Measurements from ENCODE around the gene RASSF4.
A peak's percentile ranks its signal among the peaks of the same experiment; 100 is the strongest.

RASSF4 gene

GRCh38 chr10:44949915-44950314, 9.7 kb upstream of the RASSF4 start:
- TF ChIP-seq, protein P1, sequence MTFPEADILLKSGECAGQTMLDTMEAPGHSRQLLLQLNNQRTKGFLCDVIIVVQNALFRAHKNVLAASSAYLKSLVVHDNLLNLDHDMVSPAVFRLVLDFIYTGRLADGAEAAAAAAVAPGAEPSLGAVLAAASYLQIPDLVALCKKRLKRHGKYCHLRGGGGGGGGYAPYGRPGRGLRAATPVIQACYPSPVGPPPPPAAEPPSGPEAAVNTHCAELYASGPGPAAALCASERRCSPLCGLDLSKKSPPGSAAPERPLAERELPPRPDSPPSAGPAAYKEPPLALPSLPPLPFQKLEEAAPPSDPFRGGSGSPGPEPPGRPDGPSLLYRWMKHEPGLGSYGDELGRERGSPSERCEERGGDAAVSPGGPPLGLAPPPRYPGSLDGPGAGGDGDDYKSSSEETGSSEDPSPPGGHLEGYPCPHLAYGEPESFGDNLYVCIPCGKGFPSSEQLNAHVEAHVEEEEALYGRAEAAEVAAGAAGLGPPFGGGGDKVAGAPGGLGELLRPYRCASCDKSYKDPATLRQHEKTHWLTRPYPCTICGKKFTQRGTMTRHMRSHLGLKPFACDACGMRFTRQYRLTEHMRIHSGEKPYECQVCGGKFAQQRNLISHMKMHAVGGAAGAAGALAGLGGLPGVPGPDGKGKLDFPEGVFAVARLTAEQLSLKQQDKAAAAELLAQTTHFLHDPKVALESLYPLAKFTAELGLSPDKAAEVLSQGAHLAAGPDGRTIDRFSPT (tag by site-specific recombination; IDR thresholded peaks at IDR 0.05), result no peak
- TF ChIP-seq ZIC2 (tag by site-specific recombination; IDR thresholded peaks at IDR 0.05) (peak; percentile 64), ZNF600 (tag by site-specific recombination; IDR thresholded peaks at IDR 0.05) (0 out of 2 replicates have a peak, but pooled peaks have one; percentile 17), GLIS1 (tag by site-specific recombination; IDR thresholded peaks at IDR 0.05) (peak; percentile 90), ZNF692 (tag by site-specific recombination; IDR thresholded peaks at IDR 0.05) (peak; percentile 94), ZBTB17 (tag by site-specific recombination; IDR thresholded peaks at IDR 0.05) (no peak), ZNF174 (tag by site-specific recombination; IDR thresholded peaks at IDR 0.05) (no peak), ZFP69B (tag by site-specific recombination; IDR thresholded peaks at IDR 0.05) (peak; percentile 72; the same call in 1 of the 2 replicates)
- Histone ChIP-seq H3K9me3 (ENCODE audit: control insufficient read depth, insufficient read depth, low read depth, low read length) (no peaks in the 10 kb centered on the region), H3K4me3 (ENCODE audit: low read depth, low read length) (no peak overlapping the region), H3K4me1 (ENCODE audit: control insufficient read depth, insufficient read depth, low read length) (peaks cover 3% of the 10 kb centered on the region), H3K27ac (ENCODE audit: extremely low read depth, low read depth, low read length) (no peak overlapping the region), H3K36me3 (ENCODE audit: control insufficient read depth in 2 of 2, insufficient read depth in 1 of 2, low read length in 2 of 2) (no peaks in the 10 kb centered on the region)
- CTCF ChIA-PET, result no interaction called here
- POLR2A ChIA-PET, result interaction anchor here (1.3 kb wide), 1 partner anchor 9 kb away, joined by 4 read pairs; the partner anchor contains the start of gene RASSF4

GRCh38 chr10:44950326-44951225, 9.0 kb upstream of the RASSF4 start:
- ChIA-PET CTCF (no interaction called here), POLR2A (interaction anchor here (1.3 kb wide), 1 partner anchor 9 kb away, joined by 4 read pairs; the partner anchor contains the start of gene RASSF4)
- no peak for TF ChIP-seq MYNN (tag by site-specific recombination; IDR thresholded peaks at IDR 0.05; ENCODE audit: borderline replicate concordance)
- peak; percentile 60 for TF ChIP-seq GLIS1 (tag by site-specific recombination; IDR thresholded peaks at IDR 0.05)
- no peak for TF ChIP-seq ZNF585B (tag by site-specific recombination; IDR thresholded peaks at IDR 0.05)

DNA sequence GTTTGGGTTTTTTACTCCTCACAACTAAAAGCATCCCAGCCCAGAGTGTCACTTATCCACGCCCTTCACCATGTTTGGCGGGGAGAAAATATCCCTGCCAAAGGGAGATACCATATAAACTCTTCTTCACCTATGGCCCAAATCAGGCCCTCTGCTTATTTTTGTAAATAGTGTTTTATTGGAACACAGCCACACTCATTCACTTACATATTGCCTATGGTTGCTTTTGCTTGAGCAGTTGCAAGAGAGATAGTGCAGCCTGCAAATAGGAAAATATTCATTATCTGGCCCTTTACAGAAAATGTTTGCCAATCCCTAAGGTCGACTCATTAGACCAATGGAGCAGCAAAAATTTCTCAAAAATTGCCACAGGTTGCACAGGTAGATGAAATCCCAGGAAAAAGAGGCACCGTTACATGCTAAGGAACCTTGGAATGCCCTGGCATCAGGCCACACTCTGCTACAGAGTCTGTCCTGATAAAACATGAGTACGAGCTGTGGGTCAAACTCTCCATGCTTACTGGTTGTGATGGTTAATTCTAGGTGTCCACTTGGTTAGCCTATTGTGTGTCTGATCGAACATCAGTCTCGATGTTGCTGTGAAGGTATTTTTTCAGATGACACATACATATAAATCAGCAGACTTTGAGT, 7.9 kb upstream of the RASSF4 start:
- Histone ChIP-seq H3K9me3 (ENCODE audit: control insufficient read depth, insufficient read depth, low read depth, low read length) (no peaks in the 10 kb centered on the region), H3K27ac (ENCODE audit: extremely low read depth, low read depth, low read length) (no peak overlapping the region), H3K4me3 (ENCODE audit: low read depth, low read length) (no peak overlapping the region), H3K36me3 (ENCODE audit: control insufficient read depth in 2 of 2, insufficient read depth in 1 of 2, low read length in 2 of 2) (no peaks in the 10 kb centered on the region), H3K4me1 (ENCODE audit: control insufficient read depth, insufficient read depth, low read length) (peaks cover 3% of the 10 kb centered on the region)
- CTCF ChIA-PET, result interaction anchor here (0.9 to 1.1 kb wide), 3 partner anchors 12 to 42 kb away, joined by 3 read pairs; no protein-coding TSS in a partner anchor
- POLR2A ChIA-PET, result no interaction called here
- TF ChIP-seq KLF8 (tag by site-specific recombination; IDR thresholded peaks at IDR 0.05) (no peak), MZF1 (tag by site-specific recombination; IDR thresholded peaks at IDR 0.05; ENCODE audit: borderline replicate concordance) (0 out of 2 replicates have a peak, but pooled peaks have one; percentile 84)

More at GRCh38 chr10:44950326-44951225, 9.0 kb upstream of the RASSF4 start:
- Histone ChIP-seq H3K9me3 (ENCODE audit: control insufficient read depth, insufficient read depth, low read depth, low read length) (no peaks in the 10 kb centered on the region), H3K4me1 (ENCODE audit: control insufficient read depth, insufficient read depth, low read length) (peaks cover 3% of the 10 kb centered on the region), H3K36me3 (ENCODE audit: control insufficient read depth in 2 of 2, insufficient read depth in 1 of 2, low read length in 2 of 2) (no peaks in the 10 kb centered on the region), H3K27ac (ENCODE audit: extremely low read depth, low read depth, low read length) (no peak overlapping the region), H3K4me3 (ENCODE audit: low read depth, low read length) (no peak overlapping the region)
